ENCODE measurements around the gene ARHGEF10L.

DNA sequence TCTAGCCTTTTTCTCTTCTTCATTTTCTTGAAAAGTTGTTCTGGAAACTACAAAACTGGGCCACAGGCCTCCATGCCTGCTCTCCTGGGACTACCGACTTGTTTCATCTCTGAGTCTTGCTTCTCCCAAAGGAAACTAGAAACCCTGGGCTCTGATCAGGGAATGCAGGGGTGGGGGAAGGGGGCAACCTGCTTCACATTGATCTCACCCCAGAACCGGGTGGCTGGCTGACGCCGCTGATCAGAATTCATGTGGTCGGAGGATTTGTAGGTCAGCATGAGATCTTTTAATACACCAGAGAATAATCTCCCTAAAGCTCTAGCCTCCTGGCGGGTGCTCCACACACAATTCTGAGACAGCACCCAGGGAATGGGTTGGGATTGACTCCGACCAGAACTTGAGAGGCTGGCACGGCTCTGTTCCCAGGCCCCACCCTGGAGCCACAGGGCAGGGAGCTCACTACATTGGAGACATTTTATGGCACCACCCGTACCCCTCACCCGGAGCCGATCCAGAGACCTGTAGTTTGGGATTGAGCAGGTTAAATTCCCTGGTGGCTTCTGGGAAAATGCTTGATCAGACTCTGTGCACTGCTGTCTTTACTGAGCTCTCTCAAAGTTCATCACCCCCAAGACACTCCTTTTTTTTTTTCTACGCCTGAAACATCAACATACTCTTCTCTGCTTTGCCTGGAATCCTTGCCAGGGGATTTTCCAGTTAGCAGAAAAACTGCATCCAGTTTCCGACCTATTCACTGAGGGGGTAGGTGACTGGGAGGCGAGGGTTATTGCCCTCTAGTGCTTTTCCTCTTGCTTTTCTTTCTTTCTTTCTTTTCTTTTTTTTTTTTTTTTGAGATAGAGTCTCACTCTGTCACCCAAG is 12.2 kb upstream of the ARHGEF10L start:
- TF ChIP-seq CTCF (IDR thresholded peaks at IDR 0.05; ENCODE audit: borderline replicate concordance, extremely low read depth, low read length, poor library complexity, severe bottlenecking): no peak
- TF ChIP-seq EZH2 (IDR thresholded peaks at IDR 0.05; ENCODE audit: borderline replicate concordance, low read depth, low read length, severe bottlenecking): no peak
